ENCODE data around the gene TTC7B. TPM values are rescaled to one million over a fixed set of nuclear protein-coding genes. Genes with fewer than 3 reads are reported as not detected.

TTC7B gene
- total and polyA plus RNA-seq, 2 experiments from 2014 or later = 7.9 to 28.6 TPM

DNA sequence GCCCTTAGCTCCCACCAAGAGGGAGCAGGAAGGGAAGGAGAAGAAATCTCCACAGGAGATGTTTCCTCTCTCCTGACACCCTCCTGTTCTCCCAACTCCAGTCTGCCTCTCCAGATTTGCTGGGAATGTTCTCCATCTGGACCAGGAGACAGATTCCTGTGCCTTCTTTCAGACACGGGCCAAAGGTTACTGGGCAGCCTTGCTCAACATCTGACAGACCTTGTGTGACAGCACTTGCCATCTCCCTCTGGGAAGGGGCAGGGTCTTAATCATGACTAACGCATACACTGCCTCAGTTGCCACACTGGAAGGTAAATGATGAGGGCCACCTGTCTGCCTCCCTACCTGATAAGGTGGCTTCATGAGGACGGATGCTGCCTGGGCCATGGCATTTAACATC is 2.5 kb upstream of the TTC7B start:
- Histone ChIP-seq H3K4me1 (ENCODE audit: insufficient read depth) (peaks cover 13% of the 10 kb centered on the region), H3K36me3 (ENCODE audit: insufficient read depth) (no peaks in the 10 kb centered on the region), H3K9me2 (ENCODE audit: insufficient read depth) (no peaks in the 10 kb centered on the region), H3K79me2 (replicated peaks; ENCODE audit: insufficient read depth) (no peaks in the 10 kb centered on the region; the same call in 1 of the 2 replicates), H3K4me3 (no peak overlapping the region), H3F3A (replicated peaks; ENCODE audit: low read depth) (no peaks in the 10 kb centered on the region), H2AFZ (no peak overlapping the region), H3K27ac (ENCODE audit: low read depth) (no peak overlapping the region), H4K20me1 (replicated peaks; ENCODE audit: insufficient read depth) (no peaks in the 10 kb centered on the region; the same call in 1 of the 2 replicates), H3K4me2 (no peak overlapping the region), H3K27me3 (ENCODE audit: insufficient read depth) (peaks cover 14% of the 10 kb centered on the region)
- TF ChIP-seq CREB1 (CRISPR knock-in tag; IDR thresholded peaks at IDR 0.05; ENCODE audit: low read depth) = no peak
- TF ChIP-seq, protein P1, sequence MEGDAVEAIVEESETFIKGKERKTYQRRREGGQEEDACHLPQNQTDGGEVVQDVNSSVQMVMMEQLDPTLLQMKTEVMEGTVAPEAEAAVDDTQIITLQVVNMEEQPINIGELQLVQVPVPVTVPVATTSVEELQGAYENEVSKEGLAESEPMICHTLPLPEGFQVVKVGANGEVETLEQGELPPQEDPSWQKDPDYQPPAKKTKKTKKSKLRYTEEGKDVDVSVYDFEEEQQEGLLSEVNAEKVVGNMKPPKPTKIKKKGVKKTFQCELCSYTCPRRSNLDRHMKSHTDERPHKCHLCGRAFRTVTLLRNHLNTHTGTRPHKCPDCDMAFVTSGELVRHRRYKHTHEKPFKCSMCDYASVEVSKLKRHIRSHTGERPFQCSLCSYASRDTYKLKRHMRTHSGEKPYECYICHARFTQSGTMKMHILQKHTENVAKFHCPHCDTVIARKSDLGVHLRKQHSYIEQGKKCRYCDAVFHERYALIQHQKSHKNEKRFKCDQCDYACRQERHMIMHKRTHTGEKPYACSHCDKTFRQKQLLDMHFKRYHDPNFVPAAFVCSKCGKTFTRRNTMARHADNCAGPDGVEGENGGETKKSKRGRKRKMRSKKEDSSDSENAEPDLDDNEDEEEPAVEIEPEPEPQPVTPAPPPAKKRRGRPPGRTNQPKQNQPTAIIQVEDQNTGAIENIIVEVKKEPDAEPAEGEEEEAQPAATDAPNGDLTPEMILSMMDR (conservative IDR thresholded peaks at IDR 0.05; ENCODE audit: low read depth in 2 of 2) = no peak
- TF ChIP-seq, protein P2, sequence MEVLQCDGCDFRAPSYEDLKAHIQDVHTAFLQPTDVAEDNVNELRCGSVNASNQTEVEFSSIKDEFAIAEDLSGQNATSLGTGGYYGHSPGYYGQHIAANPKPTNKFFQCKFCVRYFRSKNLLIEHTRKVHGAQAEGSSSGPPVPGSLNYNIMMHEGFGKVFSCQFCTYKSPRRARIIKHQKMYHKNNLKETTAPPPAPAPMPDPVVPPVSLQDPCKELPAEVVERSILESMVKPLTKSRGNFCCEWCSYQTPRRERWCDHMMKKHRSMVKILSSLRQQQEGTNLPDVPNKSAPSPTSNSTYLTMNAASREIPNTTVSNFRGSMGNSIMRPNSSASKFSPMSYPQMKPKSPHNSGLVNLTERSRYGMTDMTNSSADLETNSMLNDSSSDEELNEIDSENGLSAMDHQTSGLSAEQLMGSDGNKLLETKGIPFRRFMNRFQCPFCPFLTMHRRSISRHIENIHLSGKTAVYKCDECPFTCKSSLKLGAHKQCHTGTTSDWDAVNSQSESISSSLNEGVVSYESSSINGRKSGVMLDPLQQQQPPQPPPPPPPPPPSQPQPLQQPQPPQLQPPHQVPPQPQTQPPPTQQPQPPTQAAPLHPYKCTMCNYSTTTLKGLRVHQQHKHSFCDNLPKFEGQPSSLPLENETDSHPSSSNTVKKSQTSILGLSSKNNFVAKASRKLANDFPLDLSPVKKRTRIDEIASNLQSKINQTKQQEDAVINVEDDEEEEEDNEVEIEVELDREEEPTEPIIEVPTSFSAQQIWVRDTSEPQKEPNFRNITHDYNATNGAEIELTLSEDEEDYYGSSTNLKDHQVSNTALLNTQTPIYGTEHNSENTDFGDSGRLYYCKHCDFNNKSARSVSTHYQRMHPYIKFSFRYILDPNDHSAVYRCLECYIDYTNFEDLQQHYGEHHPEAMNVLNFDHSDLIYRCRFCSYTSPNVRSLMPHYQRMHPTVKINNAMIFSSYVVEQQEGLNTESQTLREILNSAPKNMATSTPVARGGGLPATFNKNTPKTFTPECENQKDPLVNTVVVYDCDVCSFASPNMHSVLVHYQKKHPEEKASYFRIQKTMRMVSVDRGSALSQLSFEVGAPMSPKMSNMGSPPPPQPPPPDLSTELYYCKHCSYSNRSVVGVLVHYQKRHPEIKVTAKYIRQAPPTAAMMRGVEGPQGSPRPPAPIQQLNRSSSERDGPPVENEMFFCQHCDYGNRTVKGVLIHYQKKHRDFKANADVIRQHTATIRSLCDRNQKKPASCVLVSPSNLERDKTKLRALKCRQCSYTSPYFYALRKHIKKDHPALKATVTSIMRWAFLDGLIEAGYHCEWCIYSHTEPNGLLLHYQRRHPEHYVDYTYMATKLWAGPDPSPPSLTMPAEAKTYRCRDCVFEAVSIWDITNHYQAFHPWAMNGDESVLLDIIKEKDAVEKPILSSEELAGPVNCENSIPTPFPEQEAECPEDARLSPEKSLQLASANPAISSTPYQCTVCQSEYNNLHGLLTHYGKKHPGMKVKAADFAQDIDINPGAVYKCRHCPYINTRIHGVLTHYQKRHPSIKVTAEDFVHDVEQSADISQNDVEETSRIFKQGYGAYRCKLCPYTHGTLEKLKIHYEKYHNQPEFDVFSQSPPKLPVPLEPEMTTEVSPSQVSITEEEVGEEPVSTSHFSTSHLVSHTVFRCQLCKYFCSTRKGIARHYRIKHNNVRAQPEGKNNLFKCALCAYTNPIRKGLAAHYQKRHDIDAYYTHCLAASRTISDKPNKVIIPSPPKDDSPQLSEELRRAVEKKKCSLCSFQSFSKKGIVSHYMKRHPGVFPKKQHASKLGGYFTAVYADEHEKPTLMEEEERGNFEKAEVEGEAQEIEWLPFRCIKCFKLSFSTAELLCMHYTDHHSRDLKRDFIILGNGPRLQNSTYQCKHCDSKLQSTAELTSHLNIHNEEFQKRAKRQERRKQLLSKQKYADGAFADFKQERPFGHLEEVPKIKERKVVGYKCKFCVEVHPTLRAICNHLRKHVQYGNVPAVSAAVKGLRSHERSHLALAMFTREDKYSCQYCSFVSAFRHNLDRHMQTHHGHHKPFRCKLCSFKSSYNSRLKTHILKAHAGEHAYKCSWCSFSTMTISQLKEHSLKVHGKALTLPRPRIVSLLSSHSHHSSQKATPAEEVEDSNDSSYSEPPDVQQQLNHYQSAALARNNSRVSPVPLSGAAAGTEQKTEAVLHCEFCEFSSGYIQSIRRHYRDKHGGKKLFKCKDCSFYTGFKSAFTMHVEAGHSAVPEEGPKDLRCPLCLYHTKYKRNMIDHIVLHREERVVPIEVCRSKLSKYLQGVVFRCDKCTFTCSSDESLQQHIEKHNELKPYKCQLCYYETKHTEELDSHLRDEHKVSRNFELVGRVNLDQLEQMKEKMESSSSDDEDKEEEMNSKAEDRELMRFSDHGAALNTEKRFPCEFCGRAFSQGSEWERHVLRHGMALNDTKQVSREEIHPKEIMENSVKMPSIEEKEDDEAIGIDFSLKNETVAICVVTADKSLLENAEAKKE (CRISPR knock-in tag; IDR thresholded peaks at IDR 0.05) = no peak
- DNase-seq (ENCODE audit: low spot score) = no peak
- peaks cover 8% of the 10 kb centered on the region for H3K4me1 Mint-ChIP-seq
- H3K27ac Mint-ChIP-seq = no peak overlapping the region
- peaks cover 22% of the 10 kb centered on the region for H3K9me3 Mint-ChIP-seq
- H3K27me3 Mint-ChIP-seq (ENCODE audit: insufficient read depth, low read depth, poor library complexity) = peaks cover 17% of the 10 kb centered on the region
- peaks cover 14% of the 10 kb centered on the region for H3K36me3 Mint-ChIP-seq (ENCODE audit: low read depth)
- H3K4me3 Mint-ChIP-seq = no peak overlapping the region
- no peak for ATAC-seq

Data from GM23338 (cell line).